Right renal cortex interstitium (tissue), 3 donors: ENCODE measurements around the gene DOCK7. TPM values are rescaled to one million over a fixed set of nuclear protein-coding genes. Genes with fewer than 3 reads are reported as not detected.
"Not testable (repeated sequence)": the region's sequence is repeated elsewhere in the genome, so short reads cannot be mapped to it uniquely, and the experiment has no call there.

Experiments used
- DNase-seq, 3 donors: peaks; one replicate each; pipeline ENCODE4 v3.0.0-alpha.2; 2013; ENCODE audit warnings: low read depth in 3 of 3, low spot score in 2 of 3
- polyA plus RNA-seq, 3 donors: library from polyadenylated mRNA; unstranded; fragments of 120-200 nt; gene quantifications; one replicate each; pipeline ENCODE4 v1.2.1, GENCODE V29; 2013; ENCODE audit not compliant: insufficient read length in 3 of 3

Gene DOCK7
- 10 to 100 TPM; 49.8 to 67.5 (median 56.0) TPM for polyA plus RNA-seq

- peak in 2 of 3 donors; percentile 62 to 71 for DNase-seq
Observed at GRCh38 chr1:62687903-62688686, at the start of gene DOCK7. Gene DOCK7 (minus strand): TSS chr1:62688386. CDS start chr1:62688264, 122 bp downstream.

- DNase-seq = no peak
Observed at GRCh38 chr1:62735491-62736171, 47.4 kb upstream of the DOCK7 start.

- no peak for DNase-seq
Observed at GRCh38 chr1:62732331-62732730, 44.1 kb upstream of the DOCK7 start.

- DNase-seq = no peak
Observed at GRCh38 chr1:62728963-62729362, 40.8 kb upstream of the DOCK7 start.

GRCh38 chr1:62727656-62728407 is 39.6 kb upstream of the DOCK7 start:
- DNase-seq = no peak

- no peak for DNase-seq
Observed at GRCh38 chr1:62726011-62726442, 37.8 kb upstream of the DOCK7 start.

GRCh38 chr1:62725255-62725654 is 37.1 kb upstream of the DOCK7 start:
- DNase-seq = no peak

- no peak for DNase-seq
Observed at GRCh38 chr1:62724430-62724829, 36.2 kb upstream of the DOCK7 start.

- no peak for DNase-seq
Observed at GRCh38 chr1:62723883-62724282, 35.7 kb upstream of the DOCK7 start.

- no peak for DNase-seq
Observed at GRCh38 chr1:62722796-62723195, 34.6 kb upstream of the DOCK7 start.

- no peak for DNase-seq
Observed at GRCh38 chr1:62720946-62721554, 32.9 kb upstream of the DOCK7 start.

- not testable (repeated sequence) for DNase-seq
Observed at GRCh38 chr1:62718400-62718799, 30.2 kb upstream of the DOCK7 start.

GRCh38 chr1:62717483-62717882 is 29.3 kb upstream of the DOCK7 start:
- no peak for DNase-seq

GRCh38 chr1:62716397-62716796 is 28.2 kb upstream of the DOCK7 start:
- no peak for DNase-seq

- no peak for DNase-seq
Observed at GRCh38 chr1:62712336-62713243, 24.4 kb upstream of the DOCK7 start.

GRCh38 chr1:62707744-62708120 is 19.5 kb upstream of the DOCK7 start:
- no peak for DNase-seq

GRCh38 chr1:62706985-62707743 is 19.0 kb upstream of the DOCK7 start:
- peak in 1 of 3 donors; percentile 36 for DNase-seq

- DNase-seq = not testable (repeated sequence)
Observed at GRCh38 chr1:62698161-62698560, 10.0 kb upstream of the DOCK7 start.

- not testable (repeated sequence) for DNase-seq
Observed at GRCh38 chr1:62694479-62694878, 6.3 kb upstream of the DOCK7 start.
